Left lung (tissue), 10 donors: Measurements from ENCODE around the gene DCST2. TPM values are rescaled to one million over a fixed set of nuclear protein-coding genes. Genes with fewer than 3 reads are reported as not detected.

Source experiments
- ATAC-seq: fragments of 200-7000 bp; cut with Tn5 transposase; one replicate; pipeline ENCODE4 v1.9.1; 2020; ENCODE audit warnings: moderate library complexity
- DNase-seq, 4 donors: peaks; one replicate each; pipeline ENCODE4 v3.0.0-alpha.2; 2013 to 2020
- H3K27ac ChIP-seq, 2 donors: fragments of 200-600 bp; sonication (generic) in 1 of 2; one replicate each; pipeline versions ENCODE4 v1.5.0 to v1.8.0; 2020 to 2021
- H3K27me3 ChIP-seq, 2 donors: fragments of 200-600 bp; sonication (generic) in 1 of 2; one replicate each; pipeline versions ENCODE4 v1.5.0 to v1.8.0; 2020 to 2021
- H3K36me3 ChIP-seq, 2 donors: fragments of 200-600 bp; sonication (generic) in 1 of 2; one replicate each; pipeline versions ENCODE4 v1.5.0 to v1.8.0; 2020 to 2021
- H3K4me1 ChIP-seq, 2 donors: fragments of 200-600 bp; one replicate each; pipeline ENCODE4 v1.8.0; 2021
- H3K4me3 ChIP-seq, 2 donors: fragments of 200-600 bp; sonication (generic) in 1 of 2; one replicate each; pipeline versions ENCODE4 v1.5.0 to v1.8.0; 2020 to 2021; ENCODE audit warnings: mild to moderate bottlenecking in 1 of 2
- H3K9me3 ChIP-seq, 2 donors: fragments of 200-600 bp; sonication (generic) in 1 of 2; one replicate each; pipeline versions ENCODE4 v1.5.0 to v1.8.0; 2020 to 2021
- CTCF ChIP-seq, 2 donors: fragments of 200-600 bp; sonication (generic) in 1 of 2; IDR thresholded peaks; one replicate each; pipeline versions ENCODE4 v1.5.0 to v1.8.0; 2021; ENCODE audit warnings: antibody characterized with exemption in 2 of 2
- intact Hi-C, 2 donors: fragments of 100-400 bp; cut with DNase I; formaldehyde crosslinking; loops; one replicate each; pipeline versions ENCODE4 v1.11.2 to v1.14.2; 2022
- polyA plus RNA-seq, 6 donors: library from polyadenylated mRNA; unstranded; fragments of 120-200 nt; gene quantifications; one replicate each; pipeline ENCODE4 v1.2.1, GENCODE V29; 2013; ENCODE audit not compliant: insufficient read length in 6 of 6
- total RNA-seq, 2 donors: library from RNA; stranded (reverse); fragmentation: NEBNext Ultra II Directional; extraction: Animal tissue kit (Norgen Biotek cat#: 25700); gene quantifications; one replicate each; pipeline ENCODE4 v1.2.1, GENCODE V29; 2021
- donor health status: DM: no; HTN: yes; CAD: no.
- donor health status: DM: no; HTN: no; CAD: no.

The DCST2 gene
- total and polyA plus RNA-seq, 8 donors, result 0.60 to 2.5 (median 2.0) TPM

- H3K27me3 ChIP-seq, result no peaks in the 10 kb centered on the region
- intact Hi-C loops, result loop anchor here in 1 of 2 donors (10.0 kb wide), 1 partner anchor 115 kb away; the partner anchor contains the start of gene PBXIP1
- H3K9me3 ChIP-seq, result no peaks in the 10 kb centered on the region
- peaks cover 0 to 25% of the 10 kb centered on the region in 2 donors for H3K36me3 ChIP-seq
- no peak overlapping the region for H3K4me3 ChIP-seq
- no peak for ATAC-seq
- TF ChIP-seq CTCF (IDR thresholded peaks at IDR 0.05), result no peak
- no peak for DNase-seq
- H3K4me1 ChIP-seq, result peaks cover 12 to 31% of the 10 kb centered on the region in 2 donors
- H3K27ac ChIP-seq, result no peak overlapping the region
Observed at GRCh38 chr1:155069551-155070157, 36.1 kb upstream of the DCST2 start.

- no peaks in the 10 kb centered on the region for H3K27me3 ChIP-seq
- no peak overlapping the region for H3K4me3 ChIP-seq
- DNase-seq (no peak), ATAC-seq (no peak)
- peaks cover 12 to 42% of the 10 kb centered on the region in 2 donors for H3K4me1 ChIP-seq
- peaks cover 0 to 25% of the 10 kb centered on the region in 2 donors for H3K36me3 ChIP-seq
- no peak for TF ChIP-seq CTCF (IDR thresholded peaks at IDR 0.05)
- intact Hi-C loops, result loop anchor here in 1 of 2 donors (10.0 kb wide), 1 partner anchor 114 kb away; the partner anchor contains the start of gene PBXIP1
- H3K27ac ChIP-seq, result no peak overlapping the region
- no peaks in the 10 kb centered on the region for H3K9me3 ChIP-seq
Observed at GRCh38 chr1:155068599-155068998, 35.0 kb upstream of the DCST2 start.

- ATAC-seq (no peak), DNase-seq (no peak)
- H3K27me3 ChIP-seq, result no peaks in the 10 kb centered on the region
- H3K9me3 ChIP-seq, result no peaks in the 10 kb centered on the region
- H3K27ac ChIP-seq, result no peak overlapping the region
- H3K4me3 ChIP-seq, result no peak overlapping the region
- H3K4me1 ChIP-seq, result peaks cover 24 to 56% of the 10 kb centered on the region in 2 donors
- H3K36me3 ChIP-seq, result peaks cover 0 to 32% of the 10 kb centered on the region in 2 donors
- TF ChIP-seq CTCF (IDR thresholded peaks at IDR 0.05), result no peak
- intact Hi-C loops, result loop anchor here in 1 of 2 donors (10.0 kb wide), 1 partner anchor 112 kb away; the partner anchor contains the start of gene PBXIP1
Observed at GRCh38 chr1:155066777-155067176, 33.2 kb upstream of the DCST2 start.

GRCh38 chr1:155064832-155065429 is 31.4 kb upstream of the DCST2 start:
- no peak for TF ChIP-seq CTCF (IDR thresholded peaks at IDR 0.05)
- intact Hi-C loops, result loop anchor here in 1 of 2 donors (10.0 kb wide), 1 partner anchor 110 kb away; the partner anchor contains the start of gene PBXIP1
- ATAC-seq, result no peak
- Histone ChIP-seq H3K27me3 (no peaks in the 10 kb centered on the region), H3K4me1 (peaks cover 12 to 47% of the 10 kb centered on the region in 2 donors), H3K9me3 (no peaks in the 10 kb centered on the region), H3K36me3 (peaks cover 0 to 49% of the 10 kb centered on the region in 2 donors), H3K27ac (no peak overlapping the region), H3K4me3 (no peak overlapping the region)
- DNase-seq, result no peak
